Peyer's patch (tissue), 4 donors: Measurements from ENCODE around the gene IGFBP5.

Experiments
- POLR2A ChIP-seq, 2 donors: fragments of 450-650 bp; IDR thresholded peaks; one replicate each; pipeline ENCODE4 v1.5.1; 2017; ENCODE audit warnings: antibody characterized with exemption in 2 of 2, mild to moderate bottlenecking in 2 of 2, moderate library complexity in 2 of 2
- TF ChIP-seq, protein P1 (sequence below), 6 experiments: fragments of 450-650 bp in 4 of 6; fragments of 200-600 bp in 2 of 6; sonication (generic) in 1 of 6; IDR thresholded peaks; one replicate each; pipeline ENCODE4 v1.5.1; 2017 to 2019; ENCODE audit warnings: antibody characterized with exemption in 6 of 6, mild to moderate bottlenecking in 3 of 6, moderate library complexity in 1 of 6

DNA sequence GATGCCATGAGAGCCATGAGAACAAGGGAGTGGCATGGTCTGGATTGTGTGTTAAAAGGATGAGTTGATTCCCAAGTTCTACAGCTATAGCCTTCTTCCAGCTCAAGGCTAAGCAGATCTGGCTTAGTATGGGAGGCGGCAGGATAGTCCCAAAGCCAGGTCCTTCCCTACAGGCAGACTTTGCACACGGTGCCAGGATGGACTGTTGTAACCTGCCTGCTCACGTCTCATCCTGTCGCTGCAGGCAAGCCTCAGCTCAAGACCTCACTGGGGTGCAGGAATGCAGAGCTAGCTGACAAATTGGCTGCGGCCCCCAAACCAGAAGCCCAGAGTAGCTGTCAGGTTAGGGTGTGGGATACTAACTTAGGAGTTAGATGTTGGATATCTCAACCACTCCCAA is 28.8 kb upstream of the IGFBP5 start:
- no peak for TF ChIP-seq POLR2A (IDR thresholded peaks at IDR 0.05)
- TF ChIP-seq, protein P1, sequence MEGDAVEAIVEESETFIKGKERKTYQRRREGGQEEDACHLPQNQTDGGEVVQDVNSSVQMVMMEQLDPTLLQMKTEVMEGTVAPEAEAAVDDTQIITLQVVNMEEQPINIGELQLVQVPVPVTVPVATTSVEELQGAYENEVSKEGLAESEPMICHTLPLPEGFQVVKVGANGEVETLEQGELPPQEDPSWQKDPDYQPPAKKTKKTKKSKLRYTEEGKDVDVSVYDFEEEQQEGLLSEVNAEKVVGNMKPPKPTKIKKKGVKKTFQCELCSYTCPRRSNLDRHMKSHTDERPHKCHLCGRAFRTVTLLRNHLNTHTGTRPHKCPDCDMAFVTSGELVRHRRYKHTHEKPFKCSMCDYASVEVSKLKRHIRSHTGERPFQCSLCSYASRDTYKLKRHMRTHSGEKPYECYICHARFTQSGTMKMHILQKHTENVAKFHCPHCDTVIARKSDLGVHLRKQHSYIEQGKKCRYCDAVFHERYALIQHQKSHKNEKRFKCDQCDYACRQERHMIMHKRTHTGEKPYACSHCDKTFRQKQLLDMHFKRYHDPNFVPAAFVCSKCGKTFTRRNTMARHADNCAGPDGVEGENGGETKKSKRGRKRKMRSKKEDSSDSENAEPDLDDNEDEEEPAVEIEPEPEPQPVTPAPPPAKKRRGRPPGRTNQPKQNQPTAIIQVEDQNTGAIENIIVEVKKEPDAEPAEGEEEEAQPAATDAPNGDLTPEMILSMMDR (IDR thresholded peaks at IDR 0.05) = no peak
